Retinal pigment epithelial cell (primary cell): Measurements from ENCODE around the gene FLVCR2.

Source experiments
- DNase-seq: peaks from one replicate; pipeline ENCODE4 v3.0.0-alpha.2; 2010; ENCODE audit warnings: low read depth
- H3K4me3 ChIP-seq: 2 replicates; pipeline ENCODE4 v1.5.1; 2011; ENCODE audit warnings: mild to moderate bottlenecking, low read length, control low read depth, moderate library complexity
- CTCF ChIP-seq: conservative IDR thresholded peaks from 2 replicates; pipeline ENCODE4 v1.5.1; 2011; ENCODE audit warnings: low read depth, low read length, control low read depth, inconsistent platforms

FLVCR2 gene

GRCh38 chr14:75650253-75651058, 72.0 kb downstream of the FLVCR2 start:
- no peak for TF ChIP-seq CTCF
- H3K4me3 ChIP-seq, result no peak overlapping the region
- DNase-seq, result no peak

- TF ChIP-seq CTCF, result no peak
- DNase-seq, result no peak
- no peak overlapping the region for H3K4me3 ChIP-seq
Measured at GRCh38 chr14:75653563-75653962, 75.1 kb downstream of the FLVCR2 start.

GRCh38 chr14:75654127-75654732, 75.8 kb downstream of the FLVCR2 start:
- TF ChIP-seq CTCF, result peak; percentile 100
- no peak for DNase-seq
- H3K4me3 ChIP-seq, result no peak overlapping the region

- no peak for DNase-seq
- H3K4me3 ChIP-seq, result no peak overlapping the region
- no peak for TF ChIP-seq CTCF
Measured at GRCh38 chr14:75655235-75655634, 76.8 kb downstream of the FLVCR2 start.

- TF ChIP-seq CTCF, result no peak
- no peak overlapping the region for H3K4me3 ChIP-seq
- no peak for DNase-seq
Measured at GRCh38 chr14:75657331-75657730, 78.9 kb downstream of the FLVCR2 start.

GRCh38 chr14:75658957-75659356, 80.5 kb downstream of the FLVCR2 start:
- no peak for DNase-seq
- H3K4me3 ChIP-seq, result no peak overlapping the region
- TF ChIP-seq CTCF, result no peak

GRCh38 chr14:75660238-75660629, 81.8 kb downstream of the FLVCR2 start:
- DNase-seq, result no peak
- no peak for TF ChIP-seq CTCF
- H3K4me3 ChIP-seq, result peak overlapping the region; percentile 97
